Stomach smooth muscle (tissue), 2 donors: ENCODE measurements around the gene AKAP5.
A peak's percentile ranks its signal among the peaks of the same experiment; 100 is the strongest.

ENCODE experiments used
- H3K27ac ChIP-seq: one replicate; pipeline ENCODE4 v1.7.0; 2013; ENCODE audit warnings: mild to moderate bottlenecking, low read length, inconsistent platforms
- H3K27me3 ChIP-seq, 2 donors: one replicate each; pipeline ENCODE4 v1.7.0; 2013; ENCODE audit warnings: low read length in 2 of 2; ENCODE audit not compliant: insufficient read depth in 2 of 2, control insufficient read depth in 1 of 2
- H3K36me3 ChIP-seq, 2 donors: one replicate each; pipeline ENCODE4 v1.7.0; 2013; ENCODE audit warnings: low read length in 2 of 2; ENCODE audit not compliant: control insufficient read depth in 2 of 2, insufficient read depth in 2 of 2
- H3K4me1 ChIP-seq: one replicate; pipeline ENCODE4 v1.7.0; 2013; ENCODE audit warnings: low read length; ENCODE audit not compliant: control insufficient read depth, insufficient read depth
- H3K4me3 ChIP-seq, 2 donors: one replicate each; pipeline ENCODE4 v1.7.0; 2013; ENCODE audit warnings: low read length in 2 of 2
- H3K9ac ChIP-seq, 2 donors: one replicate each; pipeline ENCODE4 v1.7.0; 2013; ENCODE audit warnings: low read length in 2 of 2, mild to moderate bottlenecking in 1 of 2
- H3K9me3 ChIP-seq, 2 donors: one replicate each; pipeline ENCODE4 v1.7.0; 2013; ENCODE audit warnings: low read length in 2 of 2; ENCODE audit not compliant: control insufficient read depth in 2 of 2
- donor health status: healthy.
- donor health status: Pancreatic carcinoma.

Gene AKAP5

GRCh38 chr14:64465191-64465822 is at the start of gene AKAP5:
Gene AKAP5 (plus strand): TSS chr14:64465499. CDS start chr14:64468395, 2,896 bp downstream.
- Histone ChIP-seq H3K36me3 (peaks cover 0 to 2% of the 10 kb centered on the region in 2 donors), H3K27me3 (no peaks in the 10 kb centered on the region), H3K9me3 (no peaks in the 10 kb centered on the region), H3K27ac (no peak within 1 kb of the TSS), H3K4me3 (peak within 1 kb of the TSS; percentile 80), H3K9ac (peak within 1 kb of the TSS; percentile 68), H3K4me1 (peaks cover 7% of the 10 kb centered on the region)

GRCh38 chr14:64416348-64416932 is 48.9 kb upstream of the AKAP5 start:
- H3K27me3 ChIP-seq, result no peaks in the 10 kb centered on the region
- no peaks in the 10 kb centered on the region for H3K9me3 ChIP-seq
- no peak overlapping the region for H3K9ac ChIP-seq
- no peaks in the 10 kb centered on the region for H3K4me1 ChIP-seq
- H3K27ac ChIP-seq, result no peak overlapping the region
- H3K4me3 ChIP-seq, result no peak overlapping the region
- peaks cover 19 to 29% of the 10 kb centered on the region in 2 donors for H3K36me3 ChIP-seq

GRCh38 chr14:64417055-64417770 is 48.1 kb upstream of the AKAP5 start:
- H3K4me3 ChIP-seq, result no peak overlapping the region
- no peaks in the 10 kb centered on the region for H3K27me3 ChIP-seq
- H3K36me3 ChIP-seq, result peaks cover 19 to 29% of the 10 kb centered on the region in 2 donors
- no peak overlapping the region for H3K27ac ChIP-seq
- no peaks in the 10 kb centered on the region for H3K4me1 ChIP-seq
- H3K9me3 ChIP-seq, result no peaks in the 10 kb centered on the region
- no peak overlapping the region for H3K9ac ChIP-seq

GRCh38 chr14:64417771-64418125 is 47.6 kb upstream of the AKAP5 start:
- Histone ChIP-seq H3K27ac (no peak overlapping the region), H3K9me3 (no peaks in the 10 kb centered on the region), H3K9ac (no peak overlapping the region), H3K4me1 (no peaks in the 10 kb centered on the region), H3K27me3 (no peaks in the 10 kb centered on the region), H3K36me3 (peaks cover 23 to 29% of the 10 kb centered on the region in 2 donors), H3K4me3 (no peak overlapping the region)

- Histone ChIP-seq H3K4me3 (no peak overlapping the region), H3K9ac (no peak overlapping the region), H3K36me3 (peaks cover 24 to 29% of the 10 kb centered on the region in 2 donors), H3K27me3 (no peaks in the 10 kb centered on the region), H3K9me3 (no peaks in the 10 kb centered on the region), H3K27ac (no peak overlapping the region), H3K4me1 (no peaks in the 10 kb centered on the region)
These were observed 46.3 kb upstream of the AKAP5 start for GRCh38 chr14:64419003-64419402.

- no peaks in the 10 kb centered on the region for H3K4me1 ChIP-seq
- peaks cover 16 to 22% of the 10 kb centered on the region in 2 donors for H3K36me3 ChIP-seq
- H3K9ac ChIP-seq, result no peak overlapping the region
- H3K27ac ChIP-seq, result no peak overlapping the region
- H3K27me3 ChIP-seq, result no peaks in the 10 kb centered on the region
- H3K9me3 ChIP-seq, result no peaks in the 10 kb centered on the region
- H3K4me3 ChIP-seq, result no peak overlapping the region
These were observed 44.1 kb upstream of the AKAP5 start for GRCh38 chr14:64421166-64421565.

GRCh38 chr14:64422005-64422404 is 43.3 kb upstream of the AKAP5 start:
- H3K36me3 ChIP-seq, result peaks cover 15 to 19% of the 10 kb centered on the region in 2 donors
- no peak overlapping the region for H3K4me3 ChIP-seq
- no peak overlapping the region for H3K9ac ChIP-seq
- no peak overlapping the region for H3K27ac ChIP-seq
- H3K4me1 ChIP-seq, result no peaks in the 10 kb centered on the region
- H3K9me3 ChIP-seq, result no peaks in the 10 kb centered on the region
- no peaks in the 10 kb centered on the region for H3K27me3 ChIP-seq

- Histone ChIP-seq H3K27me3 (no peaks in the 10 kb centered on the region), H3K27ac (no peak overlapping the region), H3K4me3 (no peak overlapping the region), H3K9ac (no peak overlapping the region), H3K4me1 (no peaks in the 10 kb centered on the region), H3K9me3 (no peaks in the 10 kb centered on the region), H3K36me3 (peaks cover 18 to 25% of the 10 kb centered on the region in 2 donors)
These were observed 42.5 kb upstream of the AKAP5 start for GRCh38 chr14:64422756-64423155.

GRCh38 chr14:64423987-64424386 is 41.3 kb upstream of the AKAP5 start:
- no peak overlapping the region for H3K9ac ChIP-seq
- no peaks in the 10 kb centered on the region for H3K4me1 ChIP-seq
- no peaks in the 10 kb centered on the region for H3K27me3 ChIP-seq
- no peak overlapping the region for H3K4me3 ChIP-seq
- peaks cover 17 to 23% of the 10 kb centered on the region in 2 donors for H3K36me3 ChIP-seq
- no peaks in the 10 kb centered on the region for H3K9me3 ChIP-seq
- H3K27ac ChIP-seq, result no peak overlapping the region

- Histone ChIP-seq H3K9me3 (no peaks in the 10 kb centered on the region), H3K27me3 (no peaks in the 10 kb centered on the region), H3K4me1 (no peaks in the 10 kb centered on the region), H3K4me3 (no peak overlapping the region), H3K9ac (no peak overlapping the region), H3K36me3 (peaks cover 8 to 19% of the 10 kb centered on the region in 2 donors), H3K27ac (no peak overlapping the region)
These were observed 30.8 kb upstream of the AKAP5 start for GRCh38 chr14:64434528-64434927.
